ENCODE results near the gene C17orf100. TPM values are rescaled to one million over a fixed set of nuclear protein-coding genes. Genes with fewer than 3 reads are reported as not detected.

The C17orf100 gene
- total RNA-seq, 1 donor from 2014 or later = 1.3 TPM

DNA sequence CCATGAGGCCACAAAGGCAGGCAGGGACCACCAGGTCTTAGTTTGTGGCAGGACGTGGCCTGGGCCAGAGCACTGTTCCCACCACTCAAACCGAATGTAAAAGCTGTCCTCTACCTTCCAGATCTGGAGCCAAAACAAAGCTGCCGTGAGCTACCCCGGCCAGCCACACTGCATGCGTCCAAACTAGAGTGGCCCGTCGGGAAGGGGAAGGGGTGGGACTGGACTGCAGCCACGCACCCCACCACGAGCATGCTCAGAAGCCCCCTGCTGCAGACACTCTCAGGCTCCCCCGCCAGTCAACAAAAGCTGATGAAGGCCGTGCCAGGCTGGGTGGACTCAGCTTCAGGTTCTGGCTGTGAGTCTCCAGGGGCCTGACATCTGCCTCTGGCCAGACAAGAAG lies 46.4 kb downstream of the C17orf100 start:
- Histone ChIP-seq H3K27me3 (no peaks in the 10 kb centered on the region), H3K9me3 (no peaks in the 10 kb centered on the region), H3K36me3 (no peaks in the 10 kb centered on the region), H3K4me3 (no peak overlapping the region), H3K27ac (no peak overlapping the region), H3K4me1 (no peaks in the 10 kb centered on the region)
- intact Hi-C loops (cut with DNase I) = no loop called here
- ATAC-seq (no peak), DNase-seq (no peak)
- TF ChIP-seq, protein P1, sequence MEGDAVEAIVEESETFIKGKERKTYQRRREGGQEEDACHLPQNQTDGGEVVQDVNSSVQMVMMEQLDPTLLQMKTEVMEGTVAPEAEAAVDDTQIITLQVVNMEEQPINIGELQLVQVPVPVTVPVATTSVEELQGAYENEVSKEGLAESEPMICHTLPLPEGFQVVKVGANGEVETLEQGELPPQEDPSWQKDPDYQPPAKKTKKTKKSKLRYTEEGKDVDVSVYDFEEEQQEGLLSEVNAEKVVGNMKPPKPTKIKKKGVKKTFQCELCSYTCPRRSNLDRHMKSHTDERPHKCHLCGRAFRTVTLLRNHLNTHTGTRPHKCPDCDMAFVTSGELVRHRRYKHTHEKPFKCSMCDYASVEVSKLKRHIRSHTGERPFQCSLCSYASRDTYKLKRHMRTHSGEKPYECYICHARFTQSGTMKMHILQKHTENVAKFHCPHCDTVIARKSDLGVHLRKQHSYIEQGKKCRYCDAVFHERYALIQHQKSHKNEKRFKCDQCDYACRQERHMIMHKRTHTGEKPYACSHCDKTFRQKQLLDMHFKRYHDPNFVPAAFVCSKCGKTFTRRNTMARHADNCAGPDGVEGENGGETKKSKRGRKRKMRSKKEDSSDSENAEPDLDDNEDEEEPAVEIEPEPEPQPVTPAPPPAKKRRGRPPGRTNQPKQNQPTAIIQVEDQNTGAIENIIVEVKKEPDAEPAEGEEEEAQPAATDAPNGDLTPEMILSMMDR (IDR thresholded peaks at IDR 0.05) = no peak

DNA sequence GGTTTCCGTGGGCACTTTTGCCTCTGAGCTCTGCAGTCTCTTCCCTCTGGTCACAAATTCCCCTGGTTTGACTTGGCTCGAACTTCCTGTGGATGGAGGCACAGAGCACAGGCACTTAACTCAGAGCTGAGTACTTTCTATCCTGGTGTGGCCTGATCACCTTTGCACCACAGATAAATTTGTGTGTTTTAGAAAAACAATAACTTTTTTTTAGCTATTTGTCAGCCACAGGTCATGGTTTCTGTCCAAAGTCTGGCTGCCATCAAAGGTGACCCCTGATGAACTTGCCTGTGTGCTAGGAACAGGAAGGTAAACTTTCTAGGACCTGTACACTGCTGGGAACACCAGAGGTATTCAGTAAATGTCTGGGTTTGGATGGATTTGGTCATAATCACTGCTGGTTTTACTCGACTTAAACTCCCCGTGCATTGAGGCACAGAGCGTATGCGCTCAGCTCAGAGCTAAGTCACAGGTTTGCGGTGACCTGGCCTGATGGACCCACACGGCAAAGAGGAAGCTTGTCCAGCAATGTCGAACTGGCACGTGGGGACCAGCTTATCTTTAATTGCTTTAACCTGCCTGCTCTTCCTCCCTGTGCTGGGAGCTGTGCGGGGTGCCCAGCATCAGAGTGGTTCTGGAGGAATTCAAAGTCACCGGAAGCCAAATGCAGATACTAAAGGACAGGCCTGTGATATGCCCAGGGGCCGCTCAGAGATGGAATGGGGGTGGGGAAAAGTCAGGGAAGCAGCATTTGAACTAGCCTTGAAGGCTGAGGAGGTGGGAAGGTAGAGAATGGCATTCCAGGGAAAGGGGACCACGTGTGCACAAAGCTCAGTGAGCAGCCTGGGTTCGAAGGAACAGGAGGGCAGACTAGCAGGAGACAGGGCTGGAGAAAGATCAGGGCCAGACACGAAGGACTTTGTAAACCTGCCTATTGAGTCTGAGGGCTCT lies 48.7 kb downstream of the C17orf100 start:
- DNase-seq (no peak), ATAC-seq (no peak)
- H3K27me3 ChIP-seq = no peaks in the 10 kb centered on the region
- TF ChIP-seq, protein P1 (IDR thresholded peaks at IDR 0.05) = no peak
- intact Hi-C loops (cut with DNase I) = no loop called here
- no peaks in the 10 kb centered on the region for H3K36me3 ChIP-seq
- H3K4me3 ChIP-seq = no peak overlapping the region
- no peaks in the 10 kb centered on the region for H3K9me3 ChIP-seq
- no peak overlapping the region for H3K27ac ChIP-seq
- H3K4me1 ChIP-seq = no peaks in the 10 kb centered on the region

DNA sequence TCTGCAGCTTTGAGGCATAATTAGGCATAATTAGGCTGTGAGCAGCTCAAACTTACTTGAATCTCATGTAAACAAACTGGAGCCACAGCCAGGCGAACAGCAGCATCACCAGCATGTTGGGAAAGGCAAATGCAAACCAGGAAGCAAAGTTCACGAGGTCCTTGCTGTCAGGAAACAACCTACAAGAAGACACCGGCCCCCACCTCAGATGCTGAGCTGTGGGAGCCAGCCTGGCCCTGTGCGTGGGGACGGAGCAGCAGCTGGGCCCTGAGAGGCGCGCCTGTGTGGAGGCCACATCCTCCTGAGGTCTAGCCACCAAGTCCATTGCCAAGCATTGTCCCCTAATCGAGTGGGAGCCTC lies 49.4 kb downstream of the C17orf100 start:
- intact Hi-C loops (cut with DNase I) = no loop called here
- Histone ChIP-seq H3K9me3 (no peaks in the 10 kb centered on the region), H3K4me1 (no peaks in the 10 kb centered on the region), H3K27ac (no peak overlapping the region), H3K27me3 (no peaks in the 10 kb centered on the region), H3K4me3 (no peak overlapping the region), H3K36me3 (no peaks in the 10 kb centered on the region)
- DNase-seq = peak; percentile 54
- ATAC-seq = no peak
- TF ChIP-seq, protein P1 (IDR thresholded peaks at IDR 0.05) = no peak

DNA sequence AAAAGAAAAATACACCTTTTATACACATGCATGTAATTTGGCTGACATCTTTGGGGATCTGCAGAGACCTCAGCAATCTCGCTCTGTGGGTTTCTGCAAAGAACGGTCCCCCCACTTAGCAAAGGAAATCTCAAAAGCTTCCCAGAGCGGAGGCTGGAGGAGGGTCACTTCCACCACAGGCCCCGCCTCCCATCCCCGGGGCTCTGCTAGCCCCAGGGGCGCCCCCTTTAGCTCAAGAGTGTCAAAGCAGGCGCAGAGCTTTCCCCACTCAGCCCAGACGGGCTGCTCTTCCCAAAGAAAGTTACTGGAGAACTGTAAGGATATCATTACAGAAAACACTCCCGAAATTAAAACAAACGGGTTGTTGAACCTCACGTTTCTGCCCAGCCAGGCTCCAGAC lies 50.2 kb downstream of the C17orf100 start:
- H3K36me3 ChIP-seq = no peaks in the 10 kb centered on the region
- TF ChIP-seq, protein P1 (IDR thresholded peaks at IDR 0.05) = peak; percentile 26
- H3K4me3 ChIP-seq = no peak overlapping the region
- H3K27me3 ChIP-seq = peaks cover 6% of the 10 kb centered on the region
- no peak overlapping the region for H3K27ac ChIP-seq
- intact Hi-C loops (cut with DNase I) = no loop called here
- peak; percentile 68 for ATAC-seq
- H3K4me1 ChIP-seq = no peaks in the 10 kb centered on the region
- H3K9me3 ChIP-seq = no peaks in the 10 kb centered on the region
- no peak for DNase-seq

DNA sequence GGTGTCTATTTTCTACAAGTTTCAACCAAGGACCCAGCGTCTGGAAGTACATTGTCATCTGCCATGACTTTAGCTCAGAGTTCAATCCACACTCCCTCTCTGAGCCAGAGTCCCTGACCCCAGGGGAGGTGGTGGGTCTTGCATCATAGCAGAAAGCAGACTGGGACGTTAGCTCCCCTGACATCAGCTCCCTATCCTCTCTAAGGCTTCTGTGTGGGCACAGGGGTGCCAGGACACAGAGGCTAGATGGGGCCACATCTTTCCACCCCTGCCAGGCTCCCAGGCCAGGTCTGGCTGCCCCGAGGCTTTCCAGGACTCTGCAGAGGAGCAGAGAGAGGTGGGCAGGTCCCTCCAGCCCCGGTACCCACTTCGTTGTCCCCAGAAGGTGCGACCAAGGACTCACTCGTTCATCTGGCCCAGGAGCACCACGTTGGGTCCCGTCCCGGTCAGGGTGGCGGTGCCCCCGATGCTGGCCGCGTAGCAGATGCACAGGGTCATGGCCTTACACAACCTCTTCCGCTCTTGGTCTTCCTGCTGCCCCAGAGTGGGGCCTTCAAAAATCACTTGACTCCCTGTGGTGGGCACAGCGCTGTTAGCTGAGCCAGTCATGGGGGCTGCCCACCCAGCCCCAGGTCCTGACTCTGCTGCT lies 51.1 kb downstream of the C17orf100 start:
- no peak overlapping the region for H3K27ac ChIP-seq
- H3K4me1 ChIP-seq = no peaks in the 10 kb centered on the region
- intact Hi-C loops (cut with DNase I) = no loop called here
- H3K27me3 ChIP-seq = peaks cover 11% of the 10 kb centered on the region
- H3K4me3 ChIP-seq = no peak overlapping the region
- no peak for ATAC-seq
- TF ChIP-seq, protein P1 (IDR thresholded peaks at IDR 0.05) = no peak
- DNase-seq = no peak
- H3K36me3 ChIP-seq = no peaks in the 10 kb centered on the region
- no peaks in the 10 kb centered on the region for H3K9me3 ChIP-seq

Small RNA genes within 50 kb of the gene (microRNA-seq; reads per million reads assigned to microRNA genes)
- gene MIR4520-1 (ENCODE audit: borderline microRNAs expressed) (not detected), gene MIR4520-2 (ENCODE audit: borderline microRNAs expressed) (not detected)

Other genes starting within 250 kb of the C17orf100 start
- gene AIPL1, start 216.6 kb upstream of the C17orf100 start, total RNA-seq = not detected
- 0.26 TPM for gene PIMREG, start 207.3 kb upstream of the C17orf100 start, total RNA-seq
- gene PITPNM3, start 95.2 kb upstream of the C17orf100 start, total RNA-seq = 15.6 TPM
- gene KIAA0753, start 11.1 kb upstream of the C17orf100 start, total RNA-seq = 18.3 TPM
- gene TXNDC17, start 10.7 kb upstream of the C17orf100 start, total RNA-seq = 44.6 TPM
- gene MED31, start 157 bp upstream of the C17orf100 start, total RNA-seq = 17.4 TPM
- gene SLC13A5, start 61.6 kb downstream of the C17orf100 start, total RNA-seq = not detected
- 89.0 TPM for gene XAF1, start 104.3 kb downstream of the C17orf100 start, total RNA-seq
- gene FBXO39, start 124.5 kb downstream of the C17orf100 start, total RNA-seq = 0.49 TPM
- not detected for gene TEKT1, start 180.0 kb downstream of the C17orf100 start, total RNA-seq

All from upper lobe of right lung (tissue), 1 donor.